OCI-LY7 (cell line): Measurements from ENCODE around the gene FRAS1. TPM values are rescaled to one million over a fixed set of nuclear protein-coding genes. Genes with fewer than 3 reads are reported as not detected.

ENCODE experiments used
- BruUV-seq: library from RNA; stranded (reverse); fragments of 400-500 nt; replicated peaks from 2 replicates; lab custom pipeline; 2021; lab: Mats Ljungman, UMichigan
- CTCF ChIA-PET: fragments of 300-600 bp; sonication (Branson Sonifier 250); formaldehyde crosslinking; loops from one replicate; lab custom pipeline; 2022; ENCODE audit warnings: antibody characterized with exemption; ENCODE audit not compliant: unreplicated experiment; lab: Charles Lee
- POLR2A ChIA-PET: fragments of 300-600 bp; sonication (Branson Sonifier 250); formaldehyde crosslinking; loops from one replicate; lab custom pipeline; 2022; ENCODE audit warnings: antibody characterized with exemption; lab: Charles Lee
- DNase-seq: peaks from one replicate; pipeline ENCODE4 v3.0.0-alpha.2; 2015; ENCODE audit warnings: low spot score
- H2AFZ ChIP-seq: fragments of 200-600 bp; sonication (generic), shearing (Covaris generic); 2 replicates; pipeline ENCODE4 v1.6.1; 2014; ENCODE audit warnings: mild to moderate bottlenecking, antibody characterized with exemption, low read length, moderate library complexity
- H3K27ac ChIP-seq: fragments of 200-600 bp; sonication (generic); 2 replicates; pipeline ENCODE4 v1.5.1; 2014; ENCODE audit warnings: mixed run types, low read depth, mild to moderate bottlenecking, moderate library complexity, low read length, inconsistent platforms; ENCODE audit not compliant: poor library complexity, severe bottlenecking
- H3K36me3 ChIP-seq: fragments of 200-600 bp; sonication (generic); 2 replicates; pipeline ENCODE4 v1.6.1; 2014; ENCODE audit warnings: mild to moderate bottlenecking, antibody characterized with exemption, low read length, moderate library complexity, mixed read lengths; ENCODE audit not compliant: insufficient read depth
- H3K4me1 ChIP-seq: fragments of 200-600 bp; sonication (generic); 2 replicates; pipeline ENCODE4 v1.5.1; 2014; ENCODE audit warnings: mild to moderate bottlenecking, low read length; ENCODE audit not compliant: insufficient read depth, poor library complexity, severe bottlenecking
- H3K4me2 ChIP-seq: fragments of 200-600 bp; sonication (generic); 2 replicates; pipeline ENCODE4 v1.6.1; 2014; ENCODE audit warnings: mild to moderate bottlenecking, low read length
- H3K4me3 ChIP-seq: fragments of 200-600 bp; sonication (generic); 2 replicates; pipeline ENCODE4 v1.5.1; 2014; ENCODE audit warnings: mild to moderate bottlenecking, low read depth, low read length; ENCODE audit not compliant: poor library complexity, severe bottlenecking
- H3K79me2 ChIP-seq: fragments of 200-600 bp; sonication (generic); 2 replicates; pipeline ENCODE4 v1.6.1; 2016; ENCODE audit warnings: low read depth, mild to moderate bottlenecking, low read length, moderate library complexity, mixed read lengths; ENCODE audit not compliant: insufficient read depth
- H3K9me2 ChIP-seq: fragments of 200-600 bp; sonication (generic); 2 replicates; pipeline ENCODE4 v1.6.1; 2016; ENCODE audit warnings: mild to moderate bottlenecking, low read length, mixed read lengths; ENCODE audit not compliant: insufficient read depth
- H3K9me3 ChIP-seq: fragments of 200-600 bp; sonication (generic); 2 replicates; pipeline ENCODE4 v1.6.1; 2014; ENCODE audit warnings: mild to moderate bottlenecking, mixed run types, low read length, mixed read lengths
- H4K20me1 ChIP-seq: fragments of 200-600 bp; sonication (generic); 2 replicates; pipeline ENCODE4 v1.6.1; 2014; ENCODE audit warnings: mild to moderate bottlenecking, antibody characterized with exemption, low read length, moderate library complexity, mixed read lengths; ENCODE audit not compliant: insufficient read depth
- EZH2phosphoT487 ChIP-seq: fragments of 200-600 bp; sonication (generic); IDR thresholded peaks from 2 replicates; pipeline ENCODE4 v1.6.1; 2018; ENCODE audit warnings: low read depth, borderline replicate concordance, mild to moderate bottlenecking, mixed run types, antibody characterized with exemption, low read length, moderate library complexity, mixed read lengths
- intact Hi-C: fragments of 100-400 bp; cut with micrococcal nuclease; formaldehyde crosslinking; loops from one replicate; pipeline ENCODE4 v1.10.0; 2022; ENCODE audit not compliant: unreplicated experiment
- total RNA-seq, 2 experiments: library from RNA; depleted of rRNA in 1 of 2; stranded (reverse); fragments of >200 nt in 1 of 2; shearing (Covaris generic) in 1 of 2; gene quantifications; 2 replicates each; pipeline ENCODE4 v1.2.3, GENCODE V29; 2014 to 2022
- TF ChIP-seq, protein P1 (sequence below): fragments of 200-600 bp; sonication (generic); conservative IDR thresholded peaks from 2 replicates; pipeline ENCODE4 v1.5.1; 2014; ENCODE audit warnings: mild to moderate bottlenecking, antibody characterized with exemption, low read length, moderate library complexity, mixed read lengths

FRAS1 gene
- total RNA-seq, 2 experiments from 2014 or later: 0.19 to 0.30 TPM

DNA sequence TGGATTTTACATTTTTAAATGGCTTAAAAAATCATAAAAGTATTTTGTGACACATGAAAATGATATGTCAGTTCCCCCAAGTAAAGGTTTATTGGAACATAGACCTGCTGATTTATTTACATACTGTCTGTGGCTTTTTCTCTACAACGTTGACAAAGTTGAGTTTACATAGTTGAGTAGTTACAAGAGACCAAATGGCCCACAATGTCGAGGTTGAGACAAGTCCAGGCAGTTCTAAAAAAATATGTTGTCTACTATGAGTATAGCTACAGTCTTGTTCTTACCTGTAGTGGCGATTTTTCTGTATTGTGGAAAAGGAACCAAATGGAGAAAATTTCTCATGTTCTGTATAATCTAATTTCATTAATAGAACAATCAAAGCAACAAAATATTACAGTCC lies 163.2 kb downstream of the FRAS1 start:
- DNase-seq: no peak
- H3K4me3 ChIP-seq: no peak overlapping the region
- H3K4me1 ChIP-seq: no peaks in the 10 kb centered on the region
- no peak for TF ChIP-seq EZH2phosphoT487
- TF ChIP-seq, protein P1, sequence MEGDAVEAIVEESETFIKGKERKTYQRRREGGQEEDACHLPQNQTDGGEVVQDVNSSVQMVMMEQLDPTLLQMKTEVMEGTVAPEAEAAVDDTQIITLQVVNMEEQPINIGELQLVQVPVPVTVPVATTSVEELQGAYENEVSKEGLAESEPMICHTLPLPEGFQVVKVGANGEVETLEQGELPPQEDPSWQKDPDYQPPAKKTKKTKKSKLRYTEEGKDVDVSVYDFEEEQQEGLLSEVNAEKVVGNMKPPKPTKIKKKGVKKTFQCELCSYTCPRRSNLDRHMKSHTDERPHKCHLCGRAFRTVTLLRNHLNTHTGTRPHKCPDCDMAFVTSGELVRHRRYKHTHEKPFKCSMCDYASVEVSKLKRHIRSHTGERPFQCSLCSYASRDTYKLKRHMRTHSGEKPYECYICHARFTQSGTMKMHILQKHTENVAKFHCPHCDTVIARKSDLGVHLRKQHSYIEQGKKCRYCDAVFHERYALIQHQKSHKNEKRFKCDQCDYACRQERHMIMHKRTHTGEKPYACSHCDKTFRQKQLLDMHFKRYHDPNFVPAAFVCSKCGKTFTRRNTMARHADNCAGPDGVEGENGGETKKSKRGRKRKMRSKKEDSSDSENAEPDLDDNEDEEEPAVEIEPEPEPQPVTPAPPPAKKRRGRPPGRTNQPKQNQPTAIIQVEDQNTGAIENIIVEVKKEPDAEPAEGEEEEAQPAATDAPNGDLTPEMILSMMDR: no peak
- intact Hi-C loops: no loop called here
- BruUV-seq: no TSS peak
- H3K79me2 ChIP-seq: no peaks in the 10 kb centered on the region
- no peaks in the 10 kb centered on the region for H3K9me3 ChIP-seq
- no peak overlapping the region for H3K4me2 ChIP-seq
- H3K27ac ChIP-seq: no peak overlapping the region
- no peaks in the 10 kb centered on the region for H3K36me3 ChIP-seq
- no peaks in the 10 kb centered on the region for H4K20me1 ChIP-seq
- H2AFZ ChIP-seq: no peak overlapping the region
- CTCF ChIA-PET: no interaction called here
- POLR2A ChIA-PET: no interaction called here
- H3K9me2 ChIP-seq: no peaks in the 10 kb centered on the region

DNA sequence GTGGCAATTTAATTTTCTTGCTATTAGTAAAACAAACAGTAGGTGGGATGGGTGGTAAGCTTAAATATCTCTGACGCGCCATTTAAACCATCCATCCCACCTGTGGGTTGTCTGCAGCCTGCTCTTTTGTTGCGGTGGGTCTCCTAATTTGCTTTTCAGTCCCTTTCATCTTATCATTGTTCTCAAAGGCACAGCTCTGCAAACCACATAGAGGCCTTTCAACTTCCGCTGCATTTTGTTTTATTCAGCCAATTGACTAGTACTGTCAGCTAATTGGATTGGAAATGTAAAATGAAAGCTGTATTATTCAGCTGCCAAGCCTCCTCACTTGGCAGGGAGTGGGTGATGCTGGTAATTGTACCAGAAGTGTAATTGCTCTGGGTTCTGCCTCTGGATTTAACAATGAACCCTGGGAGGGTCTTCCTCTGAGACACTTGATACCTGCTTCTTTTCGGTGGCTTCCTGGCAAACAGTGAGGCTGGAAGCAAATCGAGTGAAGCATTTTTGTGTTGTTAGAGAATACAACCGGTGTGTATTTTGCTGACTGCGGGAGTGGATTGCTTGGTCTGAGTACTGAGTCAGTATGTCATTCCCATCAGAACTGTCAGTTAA lies 165.6 kb downstream of the FRAS1 start:
- H3K9me2 ChIP-seq: no peaks in the 10 kb centered on the region

DNA sequence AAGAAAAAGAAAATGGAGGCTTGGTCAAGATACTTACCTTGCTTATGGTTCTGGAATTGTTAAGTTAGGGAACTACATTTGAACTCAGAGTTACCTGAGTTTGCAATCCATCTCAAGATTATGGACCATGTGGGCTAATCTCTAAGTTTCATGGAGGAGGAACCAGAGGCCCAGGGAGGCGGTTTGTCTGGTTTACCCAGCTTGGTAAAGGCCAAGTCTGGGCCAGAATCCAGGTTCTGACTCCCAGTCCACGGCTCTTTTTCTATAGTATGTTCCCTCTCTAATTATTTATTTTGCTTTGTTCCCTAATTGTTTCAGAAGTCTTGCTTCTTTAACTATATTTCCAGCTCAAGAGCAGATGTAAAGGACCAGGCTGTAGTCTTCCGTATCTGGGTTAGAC lies 168.1 kb downstream of the FRAS1 start:
- BruUV-seq: no TSS peak
- TF ChIP-seq, protein P1: no peak
- Histone ChIP-seq H3K4me2 (no peak overlapping the region), H3K27ac (no peak overlapping the region), H3K36me3 (no peaks in the 10 kb centered on the region), H4K20me1 (no peaks in the 10 kb centered on the region), H3K79me2 (no peaks in the 10 kb centered on the region), H3K9me2 (no peaks in the 10 kb centered on the region), H2AFZ (no peak overlapping the region), H3K4me1 (no peaks in the 10 kb centered on the region), H3K9me3 (0 out of 2 replicates have a peak, but pooled peaks cover 13% of the 10 kb centered on the region), H3K4me3 (no peak overlapping the region)
- CTCF ChIA-PET: no interaction called here
- intact Hi-C loops: no loop called here
- POLR2A ChIA-PET: no interaction called here
- DNase-seq: no peak

More for the DNA sequence above, 165.6 kb downstream of the FRAS1 start:
- DNase-seq: no peak
- H3K9me3 ChIP-seq: 0 out of 2 replicates have a peak, but pooled peaks cover 13% of the 10 kb centered on the region
- no peaks in the 10 kb centered on the region for H3K36me3 ChIP-seq
- no TSS peak for BruUV-seq
- no peak overlapping the region for H3K4me3 ChIP-seq
- no peak overlapping the region for H3K4me2 ChIP-seq
- ChIA-PET POLR2A (no interaction called here), CTCF (no interaction called here)
- no peak overlapping the region for H3K27ac ChIP-seq
- no peaks in the 10 kb centered on the region for H4K20me1 ChIP-seq
- intact Hi-C loops: no loop called here
- H3K79me2 ChIP-seq: no peaks in the 10 kb centered on the region
- no peak for TF ChIP-seq EZH2phosphoT487
- TF ChIP-seq, protein P1: no peak
- H2AFZ ChIP-seq: no peak overlapping the region
- H3K4me1 ChIP-seq: no peaks in the 10 kb centered on the region
